Measurements from ENCODE around the gene NFATC3.

The NFATC3 gene

DNA sequence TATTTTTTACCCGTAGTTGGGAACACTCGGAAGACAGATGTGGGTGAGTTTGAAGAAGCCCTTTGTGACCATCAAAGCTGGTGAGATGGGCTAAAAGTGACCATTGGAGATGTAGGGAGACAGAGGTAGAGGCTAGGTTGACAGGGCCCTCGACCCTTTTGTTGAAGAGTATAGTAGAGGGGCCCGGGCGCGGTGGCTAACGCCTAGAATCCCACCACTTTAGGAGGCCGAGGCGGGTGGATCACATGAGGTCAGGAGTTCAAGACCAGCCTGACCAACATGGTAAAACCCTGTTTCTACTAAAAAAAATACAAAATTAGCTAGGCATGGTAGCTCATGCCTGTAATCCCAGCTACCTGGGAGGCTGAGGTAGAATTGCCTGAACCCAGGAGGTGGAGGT, 16.2 kb upstream of the NFATC3 start:
- Mint-ChIP-seq H3K36me3 (peaks cover 75% of the 10 kb centered on the region), H3K27me3 (no peaks in the 10 kb centered on the region), H3K27ac (no peak overlapping the region), H3K4me3 (no peak overlapping the region), H3K4me1 (peaks cover 40% of the 10 kb centered on the region), H3K9me3 (no peaks in the 10 kb centered on the region)
- ATAC-seq: no peak

DNA sequence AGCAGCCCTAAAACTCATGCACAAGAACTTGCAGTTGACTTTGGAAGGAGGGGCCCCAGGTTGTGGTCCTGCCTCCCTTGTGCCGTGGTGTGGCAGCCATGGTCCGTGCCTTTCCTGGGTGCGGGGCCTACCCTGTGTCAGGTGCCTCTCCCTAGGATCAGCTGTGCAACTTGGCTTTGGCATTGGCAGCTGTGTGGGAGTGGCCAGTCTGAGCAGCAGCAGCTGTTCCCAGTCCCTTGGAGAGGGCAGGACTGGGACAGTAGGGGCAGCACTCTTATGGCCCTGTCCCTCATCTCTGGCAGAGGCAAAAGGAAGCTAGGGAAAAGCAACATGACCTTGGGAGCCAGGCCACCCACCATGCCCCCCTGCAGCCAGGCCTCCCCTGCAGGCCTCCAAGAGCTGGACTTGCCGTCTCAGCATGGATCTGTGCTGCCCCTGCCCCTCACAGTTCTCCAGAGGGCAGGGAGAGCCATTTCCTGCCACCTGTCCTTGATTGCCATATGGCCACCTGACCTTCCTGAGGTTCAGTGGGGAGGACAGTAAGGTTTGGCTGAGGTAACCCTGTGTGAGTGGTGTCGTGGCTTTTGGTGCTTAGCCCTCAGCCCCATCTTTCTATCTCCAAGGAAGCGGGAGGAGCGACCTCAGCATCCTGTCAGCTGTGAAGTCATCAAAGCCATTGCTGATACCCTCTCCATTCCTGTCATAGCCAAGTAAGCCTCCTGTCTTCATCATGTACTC, 15.5 kb upstream of the NFATC3 start:
- peaks cover 79% of the 10 kb centered on the region for H3K36me3 Mint-ChIP-seq
- peaks cover 44% of the 10 kb centered on the region for H3K4me1 Mint-ChIP-seq

DNA sequence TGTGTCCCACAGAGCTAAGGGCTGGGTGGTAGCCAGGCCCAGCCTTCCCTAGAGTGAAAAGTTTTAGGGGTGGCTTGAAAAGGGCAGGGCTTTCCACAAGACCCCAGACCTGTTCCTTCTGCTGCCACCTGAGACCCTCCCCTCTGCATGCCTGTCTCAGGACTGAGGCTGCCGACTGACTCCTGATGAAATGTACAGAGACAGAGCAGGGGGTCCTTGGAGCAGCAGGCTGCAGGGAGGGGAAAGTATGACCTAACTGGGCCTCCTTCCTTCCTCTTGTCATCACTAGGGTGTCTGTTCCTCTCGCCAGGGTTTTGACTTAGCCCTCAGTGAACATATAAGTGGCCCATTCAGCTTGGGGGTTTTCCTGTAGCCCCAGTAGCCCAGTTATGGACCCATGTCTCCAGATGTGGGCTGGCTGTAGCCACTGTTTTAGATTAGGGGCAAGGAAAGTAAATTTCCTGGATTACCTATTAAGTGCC, 14.9 kb upstream of the NFATC3 start:
- H3K27ac Mint-ChIP-seq: peak overlapping the region; percentile 39
- H3K27me3 Mint-ChIP-seq: no peaks in the 10 kb centered on the region
- H3K9me3 Mint-ChIP-seq: no peaks in the 10 kb centered on the region
- no peak for ATAC-seq
- H3K36me3 Mint-ChIP-seq: peaks cover 79% of the 10 kb centered on the region
- H3K4me1 Mint-ChIP-seq: peaks cover 46% of the 10 kb centered on the region
- no peak overlapping the region for H3K4me3 Mint-ChIP-seq

More for the DNA sequence above, 15.5 kb upstream of the NFATC3 start:
- no peak overlapping the region for H3K4me3 Mint-ChIP-seq
- no peaks in the 10 kb centered on the region for H3K27me3 Mint-ChIP-seq
- no peaks in the 10 kb centered on the region for H3K9me3 Mint-ChIP-seq
- no peak for ATAC-seq
- peak overlapping the region; percentile 39 for H3K27ac Mint-ChIP-seq

DNA sequence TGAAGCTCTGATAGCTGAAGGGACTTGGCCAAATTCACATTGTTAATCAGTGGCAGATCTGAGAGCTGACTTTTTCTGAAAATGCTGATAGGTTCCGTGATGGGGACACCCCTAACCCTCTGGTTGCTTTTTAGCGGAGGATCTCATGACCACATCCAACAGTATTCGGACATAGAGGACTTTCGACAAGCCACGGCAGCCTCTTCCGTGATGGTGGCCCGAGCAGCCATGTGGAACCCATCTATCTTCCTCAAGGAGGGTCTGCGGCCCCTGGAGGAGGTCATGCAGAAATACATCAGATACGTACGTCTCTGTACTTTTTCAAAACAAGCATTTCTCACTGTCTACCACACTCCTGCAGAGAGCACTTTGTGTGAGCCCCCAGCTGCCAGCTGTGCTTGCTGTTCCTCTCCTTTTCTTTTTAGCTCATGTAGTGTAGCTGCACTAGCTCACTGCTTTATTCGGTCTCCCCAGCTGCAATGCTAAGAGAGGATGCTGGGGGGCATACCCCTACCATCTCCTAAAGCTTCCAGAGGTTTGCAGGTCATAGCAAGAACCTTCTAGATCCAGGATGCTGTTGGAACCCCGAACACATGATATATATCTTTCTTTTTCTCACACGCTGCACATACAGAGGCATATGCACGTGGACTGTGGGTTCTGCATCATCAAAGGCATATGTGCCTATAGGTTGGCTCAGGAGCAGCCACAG, 14.2 kb upstream of the NFATC3 start:
- ATAC-seq: no peak

DNA sequence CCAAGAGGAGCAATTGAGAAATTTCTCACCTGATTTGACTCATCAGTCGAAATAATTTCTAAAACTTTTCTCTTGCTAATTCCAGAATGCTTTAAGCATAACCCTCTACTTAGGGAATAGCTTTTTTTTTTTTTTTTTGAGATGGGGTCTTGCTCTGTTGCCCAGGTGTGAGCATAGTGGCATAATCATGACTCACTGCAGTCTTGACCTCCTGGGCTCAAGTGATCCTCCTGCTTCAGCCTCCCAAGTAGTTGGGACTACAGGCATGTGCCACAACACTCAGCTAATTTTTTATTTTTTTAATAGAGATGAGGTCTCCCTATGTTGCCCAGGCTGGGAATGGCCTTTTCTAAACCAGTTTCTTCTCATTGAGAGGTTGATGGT, 13.7 kb upstream of the NFATC3 start:
- H3K4me3 Mint-ChIP-seq: no peak overlapping the region
- H3K27me3 Mint-ChIP-seq: no peaks in the 10 kb centered on the region
- ATAC-seq: no peak
- H3K9me3 Mint-ChIP-seq: no peaks in the 10 kb centered on the region
- H3K27ac Mint-ChIP-seq: no peak overlapping the region
- H3K4me1 Mint-ChIP-seq: peaks cover 58% of the 10 kb centered on the region
- peaks cover 82% of the 10 kb centered on the region for H3K36me3 Mint-ChIP-seq

More for the DNA sequence above, 14.2 kb upstream of the NFATC3 start:
- Mint-ChIP-seq H3K4me1 (peaks cover 53% of the 10 kb centered on the region), H3K36me3 (peaks cover 82% of the 10 kb centered on the region), H3K4me3 (peak overlapping the region; percentile 20), H3K27me3 (no peaks in the 10 kb centered on the region), H3K9me3 (no peaks in the 10 kb centered on the region), H3K27ac (peak overlapping the region; percentile 39)

DNA sequence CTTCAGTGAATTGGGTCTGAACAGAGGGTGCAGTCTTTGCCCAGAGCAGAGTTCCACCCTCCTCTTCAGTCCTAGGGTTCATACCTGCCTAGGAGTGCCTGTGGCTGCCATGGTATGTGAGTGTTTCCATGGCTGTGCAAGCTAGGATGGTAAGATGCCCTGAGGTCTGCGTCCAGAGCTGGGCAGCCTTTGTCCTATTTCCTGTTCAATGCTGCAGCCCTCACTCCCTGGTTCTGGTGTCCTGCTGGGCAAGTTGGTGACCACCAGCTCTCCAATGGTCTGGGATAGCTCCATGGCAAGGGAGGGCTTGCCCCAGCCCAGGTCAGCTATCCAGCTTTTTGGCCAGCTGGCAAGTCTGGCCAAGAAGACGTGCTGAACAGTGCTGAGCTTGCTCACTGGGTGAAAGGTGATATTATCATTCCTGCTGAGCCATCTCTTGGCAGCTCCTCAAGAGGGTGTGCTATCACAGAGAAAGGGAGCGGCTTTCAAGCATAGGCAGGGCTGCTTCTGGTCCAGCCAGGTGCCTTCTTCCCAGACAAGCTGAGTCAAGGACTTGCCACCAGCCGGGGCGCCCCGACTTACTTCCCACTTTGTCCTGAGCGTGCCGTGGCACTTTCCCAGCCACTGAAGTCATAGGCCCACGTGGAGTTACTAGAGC, 13.0 kb upstream of the NFATC3 start:
- Mint-ChIP-seq H3K4me1 (peaks cover 60% of the 10 kb centered on the region), H3K9me3 (no peaks in the 10 kb centered on the region), H3K27me3 (no peaks in the 10 kb centered on the region), H3K27ac (no peak overlapping the region), H3K36me3 (peaks cover 81% of the 10 kb centered on the region), H3K4me3 (no peak overlapping the region)
- ATAC-seq: no peak

DNA sequence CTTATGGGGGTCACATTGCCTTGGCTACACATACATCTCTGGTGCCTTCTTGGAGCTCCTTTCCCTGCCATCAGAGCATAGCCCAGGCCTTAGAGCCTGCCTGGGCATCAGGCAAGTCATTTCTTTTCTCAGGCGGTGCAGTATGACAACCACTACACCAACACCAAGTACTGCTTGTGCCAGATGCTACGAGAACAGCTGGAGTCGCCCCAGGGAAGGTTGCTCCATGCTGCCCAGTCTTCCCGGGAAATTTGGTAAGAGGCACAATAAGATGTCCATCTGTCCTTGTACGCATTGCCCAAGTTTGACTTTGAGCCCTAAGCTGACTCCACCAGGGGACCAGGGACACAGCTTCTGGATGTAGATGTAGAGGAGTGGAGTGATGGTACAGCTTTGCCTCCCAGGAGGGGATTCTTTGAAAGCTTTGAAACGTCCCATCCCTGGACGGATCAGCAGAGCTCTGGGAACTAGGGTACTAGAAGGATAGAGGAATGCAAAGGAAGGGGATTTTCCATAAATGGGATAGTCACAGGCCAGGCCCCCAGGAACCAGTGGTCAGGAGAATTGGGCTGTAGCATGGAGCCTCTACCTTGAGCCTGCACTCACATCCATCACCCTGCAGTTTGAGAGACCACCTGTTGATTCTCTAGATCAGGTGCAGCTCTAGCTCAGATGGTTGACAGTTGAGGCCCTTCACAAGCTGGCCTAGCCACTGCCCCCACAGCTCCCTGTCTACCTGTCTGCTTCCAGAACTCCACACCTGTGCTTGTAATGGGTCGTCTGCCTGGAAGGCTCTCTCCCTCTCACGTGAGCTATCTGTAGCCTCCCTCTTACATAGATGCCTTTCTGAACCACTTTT, 11.0 kb upstream of the NFATC3 start:
- Mint-ChIP-seq H3K9me3 (no peaks in the 10 kb centered on the region), H3K27me3 (no peaks in the 10 kb centered on the region), H3K4me1 (peaks cover 70% of the 10 kb centered on the region), H3K4me3 (peak overlapping the region; percentile 55), H3K27ac (peak overlapping the region; percentile 82), H3K36me3 (peaks cover 79% of the 10 kb centered on the region)
- ATAC-seq: peak; percentile 1

DNA sequence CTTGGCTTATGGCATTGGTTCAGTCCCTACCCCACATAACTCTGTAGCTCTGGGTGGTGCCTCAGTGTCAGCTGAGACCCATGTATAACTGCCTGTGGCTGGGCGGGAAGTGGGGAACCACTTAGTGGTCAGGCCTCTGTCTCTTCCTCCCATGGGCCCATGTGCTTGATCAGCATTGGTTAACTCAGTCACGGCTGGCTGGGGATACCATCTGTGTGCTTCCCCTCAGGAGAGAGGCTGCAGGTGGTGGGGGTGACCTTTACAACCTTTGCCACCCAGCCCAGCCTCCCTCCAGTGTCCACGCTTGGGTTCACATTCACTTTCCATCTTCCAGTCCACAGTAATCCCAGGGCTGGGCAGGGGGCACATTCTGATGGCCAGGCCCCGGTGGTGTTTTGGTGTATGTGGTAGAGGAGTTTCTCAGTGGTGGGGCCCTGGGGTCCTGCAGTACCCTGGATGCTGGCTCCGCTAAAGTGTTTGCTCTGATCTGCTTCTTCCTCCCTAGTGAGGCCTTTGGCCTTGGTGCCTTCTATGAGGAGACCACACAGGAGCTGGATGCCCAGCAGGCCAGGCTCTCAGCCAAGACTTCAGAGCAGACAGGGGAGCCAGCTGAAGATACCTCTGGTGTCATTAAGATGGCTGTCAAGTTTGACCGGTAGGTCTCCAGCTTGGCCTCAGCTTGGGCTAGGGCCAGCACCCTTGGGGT, 10.2 kb upstream of the NFATC3 start:
- no peaks in the 10 kb centered on the region for H3K9me3 Mint-ChIP-seq
- peak; percentile 95 for ATAC-seq
- H3K27ac Mint-ChIP-seq: peak overlapping the region; percentile 82
- H3K4me3 Mint-ChIP-seq: peak overlapping the region; percentile 55
- no peaks in the 10 kb centered on the region for H3K27me3 Mint-ChIP-seq
- peaks cover 70% of the 10 kb centered on the region for H3K36me3 Mint-ChIP-seq
- peaks cover 73% of the 10 kb centered on the region for H3K4me1 Mint-ChIP-seq

DNA sequence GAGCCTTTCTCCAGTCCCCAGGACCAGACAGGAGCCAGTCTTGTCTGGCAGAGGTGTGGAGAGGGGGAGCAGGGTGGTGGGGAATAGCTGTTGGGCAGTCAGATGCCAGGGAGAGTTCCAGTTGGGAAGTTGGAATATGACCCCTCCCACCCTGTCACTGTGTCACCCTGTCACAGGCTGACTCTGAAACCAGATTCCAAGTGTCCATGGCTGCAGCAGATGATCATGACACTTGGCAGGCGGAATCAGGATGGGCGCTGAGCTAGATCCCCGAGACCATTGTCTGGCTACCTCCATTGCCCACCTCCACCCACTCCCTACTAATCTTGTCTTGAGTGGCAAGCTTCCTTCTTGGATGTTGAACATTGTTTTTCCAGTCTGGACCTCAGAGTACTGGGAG, 9.2 kb upstream of the NFATC3 start:
- H3K9me3 Mint-ChIP-seq: no peaks in the 10 kb centered on the region
- no peaks in the 10 kb centered on the region for H3K27me3 Mint-ChIP-seq
- H3K4me1 Mint-ChIP-seq: peaks cover 71% of the 10 kb centered on the region
- peaks cover 63% of the 10 kb centered on the region for H3K36me3 Mint-ChIP-seq
- H3K27ac Mint-ChIP-seq: peak overlapping the region; percentile 82
- no peak overlapping the region for H3K4me3 Mint-ChIP-seq
- ATAC-seq: no peak

DNA sequence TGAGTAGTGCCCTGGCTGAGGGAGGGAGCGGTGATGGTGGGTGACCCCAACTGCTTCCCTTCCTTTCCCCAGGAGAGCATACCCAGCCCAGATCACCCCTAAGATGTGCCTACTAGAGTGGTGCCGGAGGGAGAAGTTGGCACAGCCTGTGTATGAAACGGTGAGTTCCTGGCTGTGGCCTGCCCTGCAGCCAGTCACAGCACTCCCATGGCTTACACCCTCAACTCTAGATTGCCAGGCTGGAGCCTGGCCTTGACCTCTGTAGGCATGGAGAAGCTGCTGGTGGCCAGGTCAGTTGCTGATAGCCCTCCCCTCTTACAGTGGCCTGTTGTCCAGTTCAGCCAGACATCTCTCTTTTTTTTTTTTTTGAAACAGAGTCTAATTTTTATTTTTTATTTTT, 8.6 kb upstream of the NFATC3 start:
- ATAC-seq: no peak
- Mint-ChIP-seq H3K4me1 (peaks cover 73% of the 10 kb centered on the region), H3K27ac (peak overlapping the region; percentile 82), H3K9me3 (no peaks in the 10 kb centered on the region), H3K36me3 (peaks cover 59% of the 10 kb centered on the region), H3K4me3 (no peak overlapping the region), H3K27me3 (no peaks in the 10 kb centered on the region)

DNA sequence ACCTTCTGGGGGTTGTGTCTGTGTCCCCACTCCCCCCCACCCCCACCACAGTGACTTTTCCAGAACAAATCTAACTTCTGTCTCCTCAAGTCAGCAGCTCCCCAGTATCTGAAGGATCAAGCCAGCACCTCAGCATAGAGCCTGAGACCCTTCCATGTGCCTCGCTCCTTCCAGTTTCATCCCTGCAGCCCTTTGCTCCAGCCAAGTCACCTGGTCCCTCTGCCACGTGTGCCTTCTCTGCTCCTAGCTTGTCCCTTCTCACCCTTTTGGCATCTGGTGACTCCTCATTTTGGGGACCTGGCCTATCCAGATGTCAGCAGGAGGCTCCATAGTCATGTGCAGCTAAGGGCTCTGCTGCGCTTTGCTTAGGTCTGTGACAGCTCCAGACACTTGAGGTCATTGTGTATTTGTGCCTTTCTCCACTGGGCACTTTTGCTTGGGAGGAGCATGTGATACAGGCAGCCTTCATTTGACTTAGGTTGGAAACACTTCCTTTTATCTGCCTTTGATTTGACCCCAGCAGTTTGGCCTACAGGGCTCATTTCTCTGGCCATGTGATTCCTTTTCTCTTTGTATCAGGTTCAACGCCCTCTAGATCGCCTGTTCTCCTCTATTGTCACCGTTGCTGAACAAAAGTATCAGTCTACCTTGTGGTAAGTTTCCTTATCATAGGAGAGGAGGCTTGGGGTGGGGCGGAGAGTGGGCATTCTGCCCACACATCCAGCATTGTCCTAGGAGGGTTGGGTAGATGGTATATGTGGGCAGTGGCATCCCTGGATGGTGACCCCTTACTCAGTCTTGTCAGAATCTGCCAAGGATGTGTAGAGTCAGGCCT, 7.1 kb upstream of the NFATC3 start:
- peak overlapping the region; percentile 67 for H3K27ac Mint-ChIP-seq
- peaks cover 45% of the 10 kb centered on the region for H3K36me3 Mint-ChIP-seq
- H3K9me3 Mint-ChIP-seq: no peaks in the 10 kb centered on the region
- ATAC-seq: no peak
- peaks cover 88% of the 10 kb centered on the region for H3K4me1 Mint-ChIP-seq
- H3K27me3 Mint-ChIP-seq: no peaks in the 10 kb centered on the region
- no peak overlapping the region for H3K4me3 Mint-ChIP-seq

DNA sequence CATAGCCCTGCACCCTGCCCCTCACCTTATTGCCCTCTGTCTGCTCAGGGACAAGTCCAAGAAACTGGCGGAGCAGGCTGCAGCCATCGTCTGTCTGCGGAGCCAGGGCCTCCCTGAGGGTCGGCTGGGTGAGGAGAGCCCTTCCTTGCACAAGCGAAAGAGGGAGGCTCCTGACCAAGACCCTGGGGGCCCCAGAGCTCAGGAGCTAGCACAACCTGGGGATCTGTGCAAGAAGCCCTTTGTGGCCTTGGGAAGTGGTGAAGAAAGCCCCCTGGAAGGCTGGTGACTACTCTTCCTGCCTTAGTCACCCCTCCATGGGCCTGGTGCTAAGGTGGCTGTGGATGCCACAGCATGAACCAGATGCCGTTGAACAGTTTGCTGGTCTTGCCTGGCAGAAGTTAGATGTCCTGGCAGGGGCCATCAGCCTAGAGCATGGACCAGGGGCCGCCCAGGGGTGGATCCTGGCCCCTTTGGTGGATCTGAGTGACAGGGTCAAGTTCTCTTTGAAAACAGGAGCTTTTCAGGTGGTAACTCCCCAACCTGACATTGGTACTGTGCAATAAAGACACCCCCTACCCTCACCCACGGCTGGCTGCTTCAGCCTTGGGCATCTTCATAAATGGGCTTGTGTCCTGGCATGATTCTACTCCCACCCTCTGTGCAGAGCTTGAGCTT, 6.3 kb upstream of the NFATC3 start:
- peaks cover 90% of the 10 kb centered on the region for H3K4me1 Mint-ChIP-seq
- H3K4me3 Mint-ChIP-seq: no peak overlapping the region
- no peak for ATAC-seq
- peak overlapping the region; percentile 67 for H3K27ac Mint-ChIP-seq
- no peaks in the 10 kb centered on the region for H3K9me3 Mint-ChIP-seq
- no peaks in the 10 kb centered on the region for H3K27me3 Mint-ChIP-seq
- H3K36me3 Mint-ChIP-seq: peaks cover 40% of the 10 kb centered on the region

DNA sequence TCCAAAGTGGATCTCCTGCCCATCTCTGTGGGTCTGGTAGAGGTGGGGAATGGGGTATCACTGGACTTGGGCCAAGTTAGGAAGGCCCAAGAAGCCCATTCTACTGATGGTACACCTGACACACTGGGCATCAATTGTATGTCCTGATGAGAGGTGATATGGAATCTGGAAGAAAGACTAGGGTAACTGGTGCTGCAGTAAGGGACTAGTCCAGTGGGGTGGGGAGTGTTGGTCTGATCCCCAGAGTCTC, 5.9 kb upstream of the NFATC3 start:
- no peaks in the 10 kb centered on the region for H3K9me3 Mint-ChIP-seq
- no peaks in the 10 kb centered on the region for H3K27me3 Mint-ChIP-seq
- ATAC-seq: no peak
- H3K4me1 Mint-ChIP-seq: peaks cover 90% of the 10 kb centered on the region
- peaks cover 36% of the 10 kb centered on the region for H3K36me3 Mint-ChIP-seq
- H3K4me3 Mint-ChIP-seq: peak overlapping the region; percentile 49
- peak overlapping the region; percentile 67 for H3K27ac Mint-ChIP-seq
